Right lobe of liver (tissue), 4 donors: ENCODE measurements around the gene ZNF444.

Source experiments
- CTCF ChIP-seq, 4 donors: fragments of 200-600 bp in 3 of 4; fragments of 450-650 bp in 1 of 4; IDR thresholded peaks; one replicate each; pipeline versions ENCODE4 v1.5.1 to v1.8.0; 2016 to 2022; ENCODE audit warnings: antibody characterized with exemption in 4 of 4, mild to moderate bottlenecking in 2 of 4
- POLR2A ChIP-seq: fragments of 450-650 bp; IDR thresholded peaks from one replicate; pipeline ENCODE4 v1.6.1; 2017; ENCODE audit warnings: antibody characterized with exemption, mild to moderate bottlenecking
- donor health status: DM: no; HTN: no; CAD: no.
- donor health status: DM: no; HTN: no; CAD: no.
- donor health status: DM: no; HTN: yes; CAD: no.

- no peak for TF ChIP-seq CTCF (IDR thresholded peaks at IDR 0.05)
- no peak for TF ChIP-seq POLR2A
These were observed 22.0 kb downstream of the ZNF444 start for GRCh38 chr19:56163097-56163496.
